GM18517 (cell line): ENCODE data around the gene NPFFR2.
"Not testable (repeated sequence)": the region's sequence is repeated elsewhere in the genome, so short reads cannot be mapped to it uniquely, and the experiment has no call there.

Experiments used
- ATAC-seq: cut with Tn5 transposase; IDR thresholded peaks from one replicate; pipeline ENCODE4 v1.9.1; 2021; ENCODE audit warnings: mild to moderate bottlenecking, moderate library complexity; ENCODE audit not compliant: unreplicated experiment

NPFFR2 gene

DNA sequence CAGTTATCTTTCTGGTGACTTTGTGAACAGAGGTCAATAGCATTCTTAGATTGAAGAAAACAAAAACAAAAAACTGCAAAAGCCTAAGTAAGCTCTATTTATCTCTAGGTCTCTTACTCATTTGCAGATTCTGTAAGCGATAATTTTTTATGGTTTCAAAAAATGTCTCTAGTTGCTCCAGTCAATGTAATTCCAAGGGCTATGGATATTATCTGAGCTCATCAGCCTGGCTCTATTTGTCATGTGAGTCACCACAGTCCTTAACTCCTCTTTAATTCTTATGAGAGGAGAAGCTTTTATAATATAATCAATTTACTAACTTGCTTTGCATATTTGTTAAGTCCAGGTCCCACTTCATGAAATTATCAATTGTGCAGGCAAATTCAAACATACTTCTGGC is 79.1 kb downstream of the NPFFR2 start:
- ATAC-seq = no peak

DNA sequence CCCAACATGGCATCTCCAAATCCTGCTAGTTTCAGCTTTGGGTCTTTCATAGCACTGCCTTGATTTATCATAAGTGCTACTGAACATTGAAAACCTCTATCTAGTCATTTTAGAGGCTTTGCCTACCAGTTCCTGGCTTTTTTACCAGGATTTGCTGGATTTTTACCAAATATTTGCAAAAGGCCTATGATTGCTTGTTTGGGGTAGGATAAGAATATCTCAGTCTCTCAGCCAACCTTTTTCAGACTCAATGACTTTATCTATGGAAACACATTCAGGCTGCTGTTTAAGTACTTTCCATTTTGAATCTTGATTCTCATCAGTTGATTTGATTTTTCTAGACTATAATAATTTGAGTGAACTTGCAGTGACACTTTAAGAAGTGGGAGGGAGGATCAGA is 80.1 kb downstream of the NPFFR2 start:
- no peak for ATAC-seq

DNA sequence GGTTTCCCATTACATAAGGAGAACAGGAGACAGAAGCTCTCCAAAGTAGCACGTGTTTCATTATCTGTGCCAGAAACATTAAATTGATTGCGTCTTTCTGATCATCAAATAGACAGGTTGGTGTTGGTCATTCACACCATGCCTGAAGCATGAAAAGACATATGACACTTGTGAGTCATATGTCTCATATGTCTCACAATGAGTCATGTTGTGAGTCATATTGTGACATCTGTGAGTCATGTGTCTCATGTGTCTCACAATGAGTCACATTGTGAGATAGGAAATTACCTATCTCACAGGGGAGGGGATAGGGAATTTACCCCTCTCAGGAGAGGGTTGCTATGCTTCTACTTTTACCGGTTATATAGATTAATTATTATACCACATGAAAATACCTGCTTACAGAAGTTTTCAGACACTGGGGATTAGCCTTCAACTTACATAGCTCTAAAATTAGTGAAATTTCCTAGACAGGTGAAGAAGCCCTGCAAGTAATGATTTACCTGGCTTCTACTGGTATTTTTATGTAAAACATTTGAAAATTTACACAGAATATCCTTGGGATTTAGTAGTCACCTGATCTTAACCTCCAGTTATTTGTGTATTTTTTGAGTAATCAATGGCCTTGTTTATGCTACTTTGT is 80.8 kb downstream of the NPFFR2 start:
- ATAC-seq = peak; percentile 97

DNA sequence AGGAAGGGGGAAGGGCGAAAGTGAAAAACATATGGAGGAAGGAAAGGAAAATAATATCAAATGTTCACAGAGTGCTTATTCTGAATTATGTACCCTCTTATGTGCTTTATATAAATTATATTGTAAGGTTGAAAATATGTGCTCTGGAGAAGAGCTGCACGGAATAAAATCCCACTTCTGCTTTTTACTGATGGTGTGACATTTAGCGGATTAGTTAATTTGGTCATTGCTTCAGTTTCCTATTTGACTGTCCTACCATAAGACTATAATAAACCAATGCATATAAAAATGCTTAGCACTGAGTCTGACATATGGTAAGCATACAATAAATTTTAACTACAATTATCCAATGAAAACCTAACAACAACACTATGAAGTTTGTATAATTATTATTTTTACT is 86.2 kb downstream of the NPFFR2 start:
- ATAC-seq = no peak

DNA sequence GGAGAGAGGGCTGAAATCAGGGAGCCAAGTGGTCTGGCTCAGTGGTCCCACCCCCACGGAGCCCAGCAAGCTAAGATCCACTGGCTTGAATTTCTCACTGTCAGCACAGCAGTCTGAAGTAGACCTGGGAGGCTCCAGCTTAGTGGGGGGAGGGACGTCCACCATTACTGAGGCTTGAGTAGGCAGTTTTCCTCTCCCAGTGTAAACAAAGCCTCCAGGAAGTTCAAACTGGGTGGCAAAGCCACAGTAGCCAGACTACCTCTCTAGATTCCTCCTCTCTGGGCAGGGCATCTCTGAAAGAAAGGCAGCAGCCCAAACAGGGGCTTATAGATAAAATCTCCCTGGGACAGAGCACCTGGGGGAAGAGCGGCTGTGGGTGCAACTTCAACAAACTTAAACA is 88.1 kb downstream of the NPFFR2 start:
- no peak for ATAC-seq

DNA sequence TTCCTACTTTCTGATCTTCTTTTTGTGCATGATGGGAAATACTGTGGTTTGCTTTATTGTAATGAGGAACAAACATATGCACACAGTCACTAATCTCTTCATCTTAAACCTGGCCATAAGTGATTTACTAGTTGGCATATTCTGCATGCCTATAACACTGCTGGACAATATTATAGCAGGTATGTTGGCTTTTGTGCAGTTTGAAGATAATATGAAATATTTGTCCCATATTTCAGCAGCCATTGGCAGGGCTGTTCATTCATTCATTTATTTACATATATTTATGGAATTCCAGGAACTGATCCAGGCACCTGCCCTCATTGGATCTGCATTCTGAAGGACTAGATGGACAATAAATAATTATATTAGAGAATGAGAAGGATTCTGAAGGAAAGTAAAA is 96.9 kb downstream of the NPFFR2 start:
- no peak for ATAC-seq

DNA sequence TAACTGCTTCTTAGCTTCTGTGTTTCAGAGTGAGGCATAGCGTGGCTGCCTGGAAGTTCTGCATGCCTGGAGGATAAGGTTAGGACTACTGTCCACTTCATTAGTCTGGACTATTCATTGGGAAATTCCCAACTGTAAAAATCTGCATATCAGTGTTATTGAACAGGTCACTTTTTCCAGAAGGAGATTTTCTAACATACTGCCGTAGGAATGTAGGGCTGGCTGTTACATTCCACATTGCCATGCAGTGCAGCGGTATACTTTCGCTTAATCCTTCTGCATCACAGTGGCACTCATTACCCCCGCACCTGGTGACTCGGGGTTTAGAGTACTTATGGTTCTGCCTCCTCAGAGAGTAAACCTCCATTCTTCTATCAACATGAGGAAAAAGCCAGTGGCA is 104.6 kb downstream of the NPFFR2 start:
- no peak for ATAC-seq

DNA sequence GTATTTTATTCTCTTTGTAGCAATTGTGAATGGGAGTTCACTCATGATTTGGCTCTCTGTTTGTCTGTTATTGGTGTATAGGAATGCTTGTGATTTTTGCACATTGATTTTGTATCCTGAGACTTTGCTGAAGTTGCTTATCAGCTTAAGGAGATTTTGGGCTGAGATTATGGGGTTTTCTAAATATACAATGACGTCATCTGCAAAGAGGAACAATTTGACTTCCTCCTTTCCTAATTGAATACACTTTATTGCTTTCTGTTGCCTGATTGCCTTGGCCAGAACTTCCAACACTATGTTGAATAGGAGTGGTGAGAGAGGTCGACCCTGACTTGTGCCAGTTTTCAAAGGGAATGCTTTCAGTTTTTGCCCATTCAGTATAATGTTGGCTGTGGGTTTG is 108.2 kb downstream of the NPFFR2 start:
- not testable (repeated sequence) for ATAC-seq

DNA sequence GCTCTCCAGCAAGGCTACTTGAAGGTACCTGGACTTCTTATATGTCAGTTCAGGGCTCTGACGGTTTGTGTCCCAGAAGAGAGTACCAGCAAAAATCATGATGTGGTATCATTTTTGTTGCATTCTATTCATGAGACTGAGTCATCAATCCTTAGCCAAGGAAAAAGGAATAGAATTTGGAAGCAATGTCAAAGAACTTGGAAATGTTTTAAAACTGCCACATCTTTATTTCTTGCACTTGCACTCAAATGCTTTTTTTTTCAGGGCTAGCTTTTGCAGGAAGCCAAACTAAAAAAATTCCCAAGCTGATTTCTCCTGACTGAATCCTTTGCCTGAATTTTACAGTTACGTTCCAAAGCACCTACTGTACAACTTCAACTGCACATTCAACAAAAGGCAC is 112.4 kb downstream of the NPFFR2 start:
- no peak for ATAC-seq

DNA sequence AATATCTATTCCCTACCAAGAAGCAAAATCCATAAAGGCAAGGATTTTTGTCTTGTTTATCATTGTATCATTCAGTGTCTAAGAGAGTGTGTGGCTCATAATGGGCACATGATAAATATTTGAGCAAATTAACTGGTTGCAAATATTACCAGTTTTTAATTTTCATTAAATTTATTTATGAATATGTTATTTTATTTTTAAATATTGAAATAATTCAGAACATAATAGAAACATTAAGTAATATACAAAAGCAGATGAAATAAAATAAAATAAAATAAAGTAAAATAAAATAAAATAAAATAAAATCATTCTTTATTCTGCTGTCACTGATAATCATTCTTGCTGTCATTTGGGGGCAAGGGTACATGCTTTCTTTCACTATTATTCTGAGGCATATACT is 120.9 kb downstream of the NPFFR2 start:
- ATAC-seq = no peak

DNA sequence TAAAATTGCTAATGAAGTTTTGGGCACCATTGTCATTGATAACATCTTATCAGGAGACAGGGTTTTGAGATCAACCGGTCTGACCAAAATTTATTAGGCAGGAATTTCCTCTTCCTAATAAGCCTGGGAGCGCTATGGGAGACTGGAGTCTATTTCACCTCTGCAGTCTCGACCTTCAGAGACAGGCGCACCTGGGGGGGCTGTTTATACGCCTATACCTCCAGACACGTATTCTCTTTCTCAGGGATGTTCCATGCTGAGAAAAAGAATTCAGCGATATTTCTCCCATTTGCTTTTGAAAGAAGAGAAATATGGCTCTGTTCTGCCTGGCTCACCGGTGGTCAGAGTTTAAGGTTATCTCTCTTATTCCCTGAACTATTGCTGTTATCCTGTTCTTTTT is 121.8 kb downstream of the NPFFR2 start:
- not testable (repeated sequence) for ATAC-seq

DNA sequence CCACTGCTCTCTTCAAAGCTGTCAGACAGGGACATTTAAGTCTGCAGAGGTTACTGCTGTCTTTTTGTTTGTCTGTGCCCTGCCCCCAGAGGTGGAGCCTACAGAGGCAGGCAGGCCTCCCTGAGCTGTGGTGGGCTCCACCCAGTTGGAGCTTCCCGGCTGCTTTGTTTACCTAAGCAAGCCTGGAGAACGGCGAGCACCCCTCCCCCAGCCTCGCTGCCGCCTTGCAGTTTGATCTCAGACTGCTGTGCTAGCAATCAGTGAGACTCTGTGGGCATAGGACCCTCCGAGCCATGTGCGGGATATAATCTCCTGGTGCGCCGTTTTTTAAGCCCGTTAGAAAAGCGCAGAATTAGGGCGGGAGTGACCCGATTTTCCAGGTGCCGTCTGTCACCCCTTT is 137.5 kb downstream of the NPFFR2 start:
- ATAC-seq = not testable (repeated sequence)

DNA sequence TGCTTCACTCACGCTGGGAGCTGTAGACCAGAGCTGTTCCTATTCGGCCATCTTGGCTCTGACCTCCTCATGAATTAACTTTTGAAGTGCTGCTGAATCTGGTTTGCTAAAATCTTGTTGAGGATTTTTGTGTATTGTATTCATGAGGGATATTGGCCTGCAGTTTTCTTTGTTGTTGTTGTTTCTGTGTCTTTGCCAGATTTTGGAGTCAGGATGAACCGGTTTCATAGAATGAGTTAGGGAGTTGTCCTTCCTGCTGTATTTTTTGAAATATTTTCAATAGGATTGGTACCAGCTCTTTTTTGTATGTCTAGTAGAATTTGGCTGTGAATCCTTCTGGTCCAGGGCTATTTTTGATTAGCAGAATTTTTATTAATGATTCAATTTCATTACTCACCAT is 138.1 kb downstream of the NPFFR2 start:
- no peak for ATAC-seq

DNA sequence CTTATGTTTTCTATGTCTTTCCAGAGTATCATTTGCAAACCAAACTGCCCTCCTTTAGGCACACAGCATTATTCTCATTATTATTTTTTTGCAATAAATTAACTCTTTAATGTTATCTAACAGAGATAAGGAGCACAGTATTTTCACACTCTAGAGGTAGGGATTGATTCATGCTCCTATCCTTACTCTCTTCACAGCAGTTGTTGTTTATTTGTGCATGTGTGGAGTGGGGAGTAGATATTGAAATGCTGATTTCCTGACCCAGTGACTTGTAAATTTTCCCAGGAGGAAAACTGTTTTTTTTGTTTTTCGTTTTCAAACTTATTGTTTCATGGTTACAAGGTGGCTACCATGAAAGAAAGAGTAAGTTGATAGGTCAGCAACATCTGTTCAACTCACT is 140.0 kb downstream of the NPFFR2 start:
- no peak for ATAC-seq

DNA sequence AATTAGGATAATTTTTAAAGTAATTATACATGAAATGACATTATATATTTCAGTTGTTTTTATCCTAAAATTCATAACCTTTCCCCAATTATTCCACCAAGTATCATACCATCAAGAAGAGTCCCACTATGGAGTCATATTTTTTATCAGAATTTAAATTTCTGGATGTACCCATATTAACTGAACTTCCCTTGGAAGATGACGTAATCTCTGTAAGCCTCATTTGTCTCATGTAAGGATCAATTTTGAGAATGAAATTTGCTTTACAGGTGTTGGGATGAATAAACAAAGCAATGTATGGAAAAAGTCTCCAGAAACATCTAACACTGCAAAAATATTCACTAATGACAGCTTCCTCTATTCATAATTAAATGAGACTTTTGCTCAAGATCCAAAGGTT is 147.5 kb downstream of the NPFFR2 start:
- no peak for ATAC-seq

DNA sequence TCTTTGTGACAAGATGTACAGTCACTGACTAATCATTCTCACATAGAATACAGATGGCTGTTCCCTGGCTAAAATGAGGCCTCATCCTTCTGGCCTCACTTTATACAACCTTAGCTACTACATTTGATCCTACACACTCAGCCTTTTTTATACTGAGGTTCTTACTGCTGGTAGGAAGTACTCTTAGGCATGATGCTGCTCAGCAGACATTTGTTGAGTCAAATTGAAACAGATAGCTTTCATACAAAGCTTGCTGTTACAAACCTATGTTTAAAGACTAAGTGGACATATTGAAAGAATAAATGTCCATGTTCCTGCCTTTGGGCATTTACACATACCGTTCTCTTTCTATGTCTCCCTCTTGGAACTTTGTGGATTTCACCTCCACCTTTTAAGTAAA is 154.9 kb downstream of the NPFFR2 start:
- peak; percentile 90 for ATAC-seq

DNA sequence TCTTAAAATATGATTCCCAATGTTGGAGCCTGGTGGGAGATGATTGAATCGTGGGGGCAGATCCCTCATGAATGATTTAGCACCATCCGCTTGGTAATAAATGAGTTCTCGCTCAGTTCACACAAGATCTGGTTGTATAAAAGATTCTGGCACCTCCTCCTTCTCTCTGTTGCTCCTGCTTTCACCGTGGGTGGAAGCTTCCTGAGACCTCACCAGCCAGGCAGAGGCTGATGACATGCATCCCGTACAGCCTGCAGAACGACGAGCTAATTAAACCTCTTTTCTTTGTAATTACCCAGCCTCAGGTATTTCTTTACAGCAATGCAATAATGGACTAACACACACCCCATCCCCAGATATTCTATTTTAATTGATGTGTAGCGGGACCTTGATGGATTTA is 162.2 kb downstream of the NPFFR2 start:
- no peak for ATAC-seq

DNA sequence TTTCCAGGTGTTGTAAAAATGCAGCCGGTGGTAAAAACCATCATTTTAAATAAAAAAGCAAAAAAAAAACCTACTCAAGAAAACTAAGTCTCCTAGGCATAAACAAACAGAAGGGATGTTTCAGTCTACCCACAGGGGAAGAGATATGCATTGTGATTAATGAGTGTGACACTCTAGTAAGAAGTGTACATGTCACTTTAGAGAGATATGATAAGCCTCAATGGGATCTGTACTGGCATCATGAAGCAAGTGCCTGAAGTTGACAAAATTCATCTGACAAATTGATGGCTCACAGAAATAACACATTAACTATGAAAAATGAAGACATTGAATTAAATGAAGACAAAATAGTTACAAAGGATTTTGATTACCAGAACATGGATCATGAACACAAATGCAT is 162.7 kb downstream of the NPFFR2 start:
- ATAC-seq = no peak
